Activated naive CD8-positive, alpha-beta T cell (primary cell): ENCODE results near the gene DLGAP3.

Source experiments
- H3K27ac Mint-ChIP-seq: one replicate; pipeline ENCODE4 v1.8.0; 2021; ENCODE audit warnings: mixed read lengths
- H3K27me3 Mint-ChIP-seq: one replicate; pipeline ENCODE4 v1.8.0; 2021; ENCODE audit warnings: mixed read lengths
- H3K36me3 Mint-ChIP-seq: one replicate; pipeline ENCODE4 v1.8.0; 2021; ENCODE audit warnings: mixed read lengths
- H3K4me1 Mint-ChIP-seq: one replicate; pipeline ENCODE4 v1.8.0; 2021; ENCODE audit warnings: low read depth, mixed read lengths
- H3K4me3 Mint-ChIP-seq: one replicate; pipeline ENCODE4 v1.8.0; 2021; ENCODE audit warnings: mild to moderate bottlenecking, mixed read lengths
- H3K9me3 Mint-ChIP-seq: one replicate; pipeline ENCODE4 v1.8.0; 2021; ENCODE audit warnings: low read depth, mixed read lengths

DLGAP3 gene

DNA sequence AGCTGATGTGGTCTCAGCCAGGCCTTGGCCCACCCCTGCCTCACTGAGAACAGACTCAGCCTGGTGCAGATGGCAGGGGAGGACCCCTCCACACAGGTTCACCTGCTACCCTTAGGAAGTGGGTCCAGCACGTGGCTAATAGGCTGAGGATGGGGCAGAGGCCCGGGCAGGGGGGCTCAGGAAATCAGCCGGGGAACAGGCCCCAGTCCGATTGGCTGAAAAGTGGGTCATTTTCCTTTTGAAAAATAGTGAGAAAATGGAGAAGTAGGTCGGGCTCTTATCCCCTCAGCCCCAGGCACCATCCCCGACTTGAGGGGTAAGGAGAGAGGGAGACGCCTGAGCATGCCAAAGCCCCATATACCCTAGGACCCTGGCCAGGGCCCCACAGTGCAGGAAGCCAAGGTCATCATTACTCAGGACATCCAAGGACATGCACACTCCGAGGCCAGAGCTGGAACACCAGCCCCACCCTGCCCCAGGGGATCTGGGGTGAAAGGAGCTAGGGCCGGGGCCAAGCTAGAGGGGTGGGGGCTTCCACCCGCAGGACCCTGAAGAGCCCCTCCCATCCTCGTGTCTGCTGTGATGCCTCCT, 11.0 kb downstream of the DLGAP3 start:
- H3K9me3 Mint-ChIP-seq, result no peaks in the 10 kb centered on the region
- H3K27me3 Mint-ChIP-seq, result peaks cover 34% of the 10 kb centered on the region
- no peak overlapping the region for H3K4me3 Mint-ChIP-seq
- no peaks in the 10 kb centered on the region for H3K36me3 Mint-ChIP-seq
- no peak overlapping the region for H3K27ac Mint-ChIP-seq
- peaks cover 2% of the 10 kb centered on the region for H3K4me1 Mint-ChIP-seq

DNA sequence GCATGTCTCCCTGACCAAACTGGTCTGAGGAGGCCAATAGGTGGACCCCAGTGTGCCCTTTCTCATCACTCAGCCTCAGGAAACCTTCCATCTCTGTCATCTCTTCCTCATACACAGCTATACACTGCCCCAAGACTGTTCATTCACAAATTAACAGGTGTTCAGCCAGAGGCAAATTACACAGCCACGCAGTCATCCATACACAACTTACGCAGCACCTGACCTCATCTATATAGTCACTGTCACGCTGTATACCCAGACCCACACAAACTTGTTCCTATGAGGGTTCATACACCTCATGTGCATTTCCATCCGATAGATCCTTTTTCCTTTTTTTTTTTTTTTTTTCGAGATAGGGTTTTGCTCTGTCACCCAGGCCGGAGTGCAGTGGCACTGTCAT, 12.4 kb downstream of the DLGAP3 start:
- no peaks in the 10 kb centered on the region for H3K36me3 Mint-ChIP-seq
- no peak overlapping the region for H3K27ac Mint-ChIP-seq
- H3K27me3 Mint-ChIP-seq, result peaks cover 25% of the 10 kb centered on the region
- H3K4me3 Mint-ChIP-seq, result no peak overlapping the region
- H3K9me3 Mint-ChIP-seq, result no peaks in the 10 kb centered on the region
- H3K4me1 Mint-ChIP-seq, result peaks cover 2% of the 10 kb centered on the region

DNA sequence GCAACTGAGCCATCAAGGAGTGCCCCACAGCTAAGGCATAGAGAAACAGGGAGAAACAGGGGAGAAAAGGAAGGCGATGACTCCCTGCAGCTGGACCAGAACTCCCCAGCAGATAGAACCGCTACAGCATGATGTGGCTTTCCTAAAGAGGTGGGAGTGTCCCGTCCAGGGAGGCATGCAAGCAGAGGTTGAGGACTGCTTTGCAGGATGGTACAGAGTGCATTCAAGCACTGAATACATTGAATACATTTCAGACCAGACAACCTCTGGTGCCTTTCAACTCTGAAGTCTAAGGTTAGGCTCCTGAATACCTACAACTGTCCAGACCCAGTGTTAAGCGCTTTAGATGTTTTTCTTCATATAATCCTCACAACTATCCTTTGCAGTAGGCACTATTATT, 13.3 kb downstream of the DLGAP3 start:
- H3K4me1 Mint-ChIP-seq, result peaks cover 2% of the 10 kb centered on the region
- H3K27me3 Mint-ChIP-seq, result peaks cover 19% of the 10 kb centered on the region
- H3K9me3 Mint-ChIP-seq, result no peaks in the 10 kb centered on the region
- no peak overlapping the region for H3K27ac Mint-ChIP-seq
- no peak overlapping the region for H3K4me3 Mint-ChIP-seq
- no peaks in the 10 kb centered on the region for H3K36me3 Mint-ChIP-seq

DNA sequence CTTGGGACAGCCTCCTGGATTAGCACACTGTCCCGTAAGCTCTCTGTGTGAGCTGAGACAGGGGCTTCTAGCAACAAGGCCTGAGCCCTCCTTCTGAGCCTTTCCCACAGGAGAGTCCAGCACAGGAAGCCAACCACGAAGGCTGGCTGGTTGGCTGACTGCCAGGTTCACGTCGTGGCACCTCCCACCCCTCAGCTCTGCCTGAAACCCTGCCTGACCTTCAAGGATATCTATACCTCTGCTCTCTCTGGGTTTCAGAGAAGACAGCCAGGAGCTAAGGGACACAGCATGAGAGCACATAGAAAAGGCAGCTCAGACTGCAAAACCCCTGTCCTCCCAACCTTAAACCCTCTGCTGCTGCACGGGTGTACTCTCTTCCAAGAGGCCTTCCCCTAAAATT, 13.9 kb downstream of the DLGAP3 start:
- no peaks in the 10 kb centered on the region for H3K9me3 Mint-ChIP-seq
- no peak overlapping the region for H3K4me3 Mint-ChIP-seq
- no peaks in the 10 kb centered on the region for H3K36me3 Mint-ChIP-seq
- H3K27ac Mint-ChIP-seq, result no peak overlapping the region
- H3K4me1 Mint-ChIP-seq, result peaks cover 2% of the 10 kb centered on the region
- peaks cover 15% of the 10 kb centered on the region for H3K27me3 Mint-ChIP-seq

DNA sequence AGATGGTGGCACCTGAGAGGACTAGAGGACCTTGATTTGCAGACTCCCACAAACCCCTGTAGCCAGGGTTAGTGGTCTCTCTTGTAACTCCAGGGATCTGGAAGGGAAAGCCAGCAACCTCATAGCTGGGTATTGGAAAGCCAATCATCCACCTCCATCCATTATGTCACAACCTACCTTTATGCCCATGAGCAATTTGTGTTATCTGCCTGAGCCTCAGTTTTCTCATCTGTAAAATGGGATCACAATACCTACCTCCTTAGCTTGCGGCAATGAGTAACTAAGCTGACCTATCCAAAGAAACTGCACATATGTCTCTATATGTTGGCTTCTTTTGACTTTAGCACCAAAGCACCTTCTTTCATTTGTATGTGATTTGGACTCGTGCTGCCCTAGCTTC, 14.5 kb downstream of the DLGAP3 start:
- peaks cover 9% of the 10 kb centered on the region for H3K27me3 Mint-ChIP-seq

DNA sequence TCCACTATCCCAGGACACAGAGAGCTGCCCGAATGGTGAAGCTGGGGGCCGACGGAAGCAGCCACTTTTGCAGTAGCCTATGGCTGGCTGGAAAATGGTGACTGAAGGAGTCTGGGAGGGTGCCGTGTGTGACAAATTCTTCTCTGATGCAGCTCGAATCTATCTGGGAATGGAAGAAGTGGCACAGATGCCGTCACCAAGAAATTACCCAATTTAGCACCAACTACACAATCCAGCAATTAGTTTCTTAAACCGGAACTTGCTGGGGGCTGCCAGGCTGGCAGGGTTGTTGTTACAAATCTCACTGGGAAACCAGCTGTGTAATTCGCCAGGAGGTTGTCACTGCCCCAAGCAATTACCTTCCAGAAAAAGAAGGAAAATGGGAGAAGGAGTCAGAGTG, 18.0 kb downstream of the DLGAP3 start:
- H3K4me3 Mint-ChIP-seq, result no peak overlapping the region
- H3K4me1 Mint-ChIP-seq, result no peaks in the 10 kb centered on the region
- no peak overlapping the region for H3K27ac Mint-ChIP-seq
- H3K9me3 Mint-ChIP-seq, result no peaks in the 10 kb centered on the region
- no peaks in the 10 kb centered on the region for H3K36me3 Mint-ChIP-seq
- peaks cover 6% of the 10 kb centered on the region for H3K27me3 Mint-ChIP-seq

More for the DNA sequence above, 14.5 kb downstream of the DLGAP3 start:
- no peak overlapping the region for H3K4me3 Mint-ChIP-seq
- no peak overlapping the region for H3K27ac Mint-ChIP-seq
- H3K4me1 Mint-ChIP-seq, result peaks cover 2% of the 10 kb centered on the region
- H3K9me3 Mint-ChIP-seq, result no peaks in the 10 kb centered on the region
- no peaks in the 10 kb centered on the region for H3K36me3 Mint-ChIP-seq

DNA sequence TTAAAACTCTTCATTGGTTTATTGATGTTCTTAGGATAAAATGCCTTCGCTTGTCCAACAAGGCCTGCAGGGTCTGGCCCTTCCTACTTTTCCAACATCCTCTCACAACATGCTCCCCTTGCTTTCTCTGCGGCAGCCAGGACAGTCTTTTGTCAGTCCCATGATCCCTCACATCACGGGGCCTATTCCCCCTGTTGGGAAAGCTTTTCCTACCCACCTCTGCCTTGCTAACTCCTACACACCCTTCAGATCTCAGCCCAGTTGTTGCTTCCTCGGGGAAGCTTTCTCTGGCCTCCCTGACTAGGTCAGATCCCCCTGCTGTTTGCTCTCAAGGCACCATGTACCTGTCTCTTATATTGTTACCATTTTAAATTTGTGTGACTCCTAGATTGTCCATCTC, 19.0 kb downstream of the DLGAP3 start:
- Mint-ChIP-seq H3K4me1 (no peaks in the 10 kb centered on the region), H3K27me3 (peaks cover 7% of the 10 kb centered on the region), H3K9me3 (no peaks in the 10 kb centered on the region), H3K4me3 (no peak overlapping the region), H3K27ac (no peak overlapping the region), H3K36me3 (no peaks in the 10 kb centered on the region)

DNA sequence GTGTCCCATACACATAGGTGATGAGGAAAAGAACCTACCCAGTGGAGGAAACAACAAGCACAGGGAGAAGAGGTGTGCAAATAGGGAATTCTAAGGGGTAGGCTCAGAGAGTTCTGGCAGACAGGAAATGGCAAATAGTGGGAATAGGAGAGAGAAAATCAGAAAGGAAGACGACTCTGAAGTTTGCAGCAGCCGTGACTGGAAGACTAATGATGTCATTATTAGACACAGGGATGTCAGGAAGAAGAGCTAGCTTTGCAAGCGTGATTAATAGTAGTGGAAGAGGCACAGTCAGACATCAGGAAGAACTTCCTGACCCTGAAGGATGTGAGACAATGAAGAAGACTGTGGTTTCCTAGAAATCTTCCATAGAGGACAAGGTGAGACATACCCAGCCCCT, 21.1 kb downstream of the DLGAP3 start:
- Mint-ChIP-seq H3K9me3 (no peaks in the 10 kb centered on the region), H3K4me3 (no peak overlapping the region), H3K27ac (no peak overlapping the region), H3K4me1 (no peaks in the 10 kb centered on the region), H3K36me3 (no peaks in the 10 kb centered on the region), H3K27me3 (peaks cover 6% of the 10 kb centered on the region)

DNA sequence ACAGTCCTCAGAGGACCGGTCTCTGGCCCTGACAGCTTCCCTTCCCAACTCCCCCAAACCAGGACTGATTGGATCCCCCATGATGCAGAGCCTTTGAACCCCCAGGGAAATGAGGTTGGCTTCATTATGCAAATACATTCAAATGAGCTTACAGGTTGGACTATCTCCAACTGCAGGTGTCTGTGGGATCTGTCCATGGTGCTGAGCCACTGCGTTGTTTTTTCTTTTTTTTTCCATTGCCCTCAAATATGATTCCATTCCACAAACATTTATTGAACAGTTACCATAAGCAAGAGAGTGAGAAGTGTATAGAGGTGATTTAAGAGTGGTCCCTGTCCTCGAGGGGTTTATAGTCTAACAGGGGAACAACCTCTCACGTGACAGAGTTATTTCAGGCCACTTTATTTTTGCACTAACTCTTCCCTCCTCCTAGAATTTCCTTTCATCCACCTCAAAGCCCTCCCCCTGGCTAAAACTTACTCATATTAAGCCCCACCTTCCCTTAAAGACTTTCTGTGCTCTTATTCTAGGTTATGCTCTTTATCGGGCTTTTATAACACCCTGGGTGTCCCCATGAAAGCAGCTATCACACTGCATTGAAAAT, 21.9 kb downstream of the DLGAP3 start:
- Mint-ChIP-seq H3K4me1 (no peaks in the 10 kb centered on the region), H3K9me3 (no peaks in the 10 kb centered on the region), H3K27ac (no peak overlapping the region), H3K4me3 (no peak overlapping the region), H3K27me3 (peaks cover 6% of the 10 kb centered on the region), H3K36me3 (no peaks in the 10 kb centered on the region)

DNA sequence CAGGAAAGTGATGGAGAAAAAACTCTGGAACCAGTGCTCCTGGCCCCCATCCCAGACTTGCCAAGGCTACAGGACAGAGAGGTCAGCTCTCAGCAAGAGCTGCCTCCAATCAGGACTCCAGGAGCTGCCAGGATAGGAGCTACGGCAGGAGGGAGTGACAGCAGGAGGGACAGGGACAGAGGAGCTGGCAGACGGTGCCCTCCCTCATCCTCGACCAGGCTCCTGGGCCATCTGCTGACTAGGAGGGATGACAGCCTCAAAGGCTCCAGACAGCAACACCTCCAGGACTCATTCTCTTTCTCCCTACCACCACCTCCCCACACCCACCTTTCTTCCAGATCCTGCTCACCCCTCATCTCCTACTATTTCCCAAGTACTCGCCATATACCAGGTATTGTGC, 22.7 kb downstream of the DLGAP3 start:
- Mint-ChIP-seq H3K27ac (no peak overlapping the region), H3K4me1 (no peaks in the 10 kb centered on the region), H3K36me3 (no peaks in the 10 kb centered on the region), H3K9me3 (no peaks in the 10 kb centered on the region), H3K27me3 (peaks cover 6% of the 10 kb centered on the region), H3K4me3 (no peak overlapping the region)

DNA sequence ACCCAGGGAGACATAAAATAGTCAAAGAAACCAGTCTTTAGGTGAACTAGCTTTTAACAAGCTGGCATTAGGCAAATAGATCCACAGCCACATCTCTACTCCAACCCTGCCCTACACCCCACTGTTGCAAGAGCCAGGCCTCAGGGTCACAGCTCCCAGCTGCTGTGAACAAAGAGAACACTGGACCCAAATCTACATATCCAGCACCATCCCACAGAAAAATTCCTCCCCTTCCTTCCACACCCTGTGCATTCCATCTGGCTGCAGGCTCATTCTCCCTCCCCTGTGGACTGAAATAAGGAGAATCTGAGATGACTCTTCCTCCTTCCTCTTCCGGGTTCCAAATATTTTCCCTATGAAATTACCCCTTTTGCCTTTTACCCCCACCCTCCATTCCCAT, 23.2 kb downstream of the DLGAP3 start:
- Mint-ChIP-seq H3K4me3 (no peak overlapping the region), H3K9me3 (no peaks in the 10 kb centered on the region), H3K27me3 (peaks cover 10% of the 10 kb centered on the region), H3K36me3 (no peaks in the 10 kb centered on the region), H3K27ac (no peak overlapping the region), H3K4me1 (no peaks in the 10 kb centered on the region)

DNA sequence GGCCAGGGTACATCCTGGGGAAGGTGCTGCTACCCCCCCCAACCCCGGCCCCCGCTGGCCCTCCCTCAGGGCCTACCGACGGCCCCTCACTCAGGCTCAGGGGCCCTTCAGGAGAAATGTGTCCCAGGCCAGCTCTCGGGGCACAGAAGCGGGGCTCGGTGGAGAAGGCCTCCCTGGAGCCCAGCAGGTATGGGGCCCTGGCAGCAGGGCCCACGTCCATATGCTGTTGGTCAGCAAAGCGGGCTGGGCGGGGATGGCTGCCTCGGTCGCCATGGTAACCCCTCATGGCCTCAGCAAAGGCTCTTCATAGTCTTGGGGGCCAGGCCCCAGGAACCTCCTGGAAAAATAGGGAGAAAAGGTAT, 24.4 kb downstream of the DLGAP3 start:
- peaks cover 15% of the 10 kb centered on the region for H3K27me3 Mint-ChIP-seq
- H3K27ac Mint-ChIP-seq, result no peak overlapping the region
- H3K4me3 Mint-ChIP-seq, result no peak overlapping the region
- no peaks in the 10 kb centered on the region for H3K9me3 Mint-ChIP-seq
- no peaks in the 10 kb centered on the region for H3K4me1 Mint-ChIP-seq
- H3K36me3 Mint-ChIP-seq, result no peaks in the 10 kb centered on the region

DNA sequence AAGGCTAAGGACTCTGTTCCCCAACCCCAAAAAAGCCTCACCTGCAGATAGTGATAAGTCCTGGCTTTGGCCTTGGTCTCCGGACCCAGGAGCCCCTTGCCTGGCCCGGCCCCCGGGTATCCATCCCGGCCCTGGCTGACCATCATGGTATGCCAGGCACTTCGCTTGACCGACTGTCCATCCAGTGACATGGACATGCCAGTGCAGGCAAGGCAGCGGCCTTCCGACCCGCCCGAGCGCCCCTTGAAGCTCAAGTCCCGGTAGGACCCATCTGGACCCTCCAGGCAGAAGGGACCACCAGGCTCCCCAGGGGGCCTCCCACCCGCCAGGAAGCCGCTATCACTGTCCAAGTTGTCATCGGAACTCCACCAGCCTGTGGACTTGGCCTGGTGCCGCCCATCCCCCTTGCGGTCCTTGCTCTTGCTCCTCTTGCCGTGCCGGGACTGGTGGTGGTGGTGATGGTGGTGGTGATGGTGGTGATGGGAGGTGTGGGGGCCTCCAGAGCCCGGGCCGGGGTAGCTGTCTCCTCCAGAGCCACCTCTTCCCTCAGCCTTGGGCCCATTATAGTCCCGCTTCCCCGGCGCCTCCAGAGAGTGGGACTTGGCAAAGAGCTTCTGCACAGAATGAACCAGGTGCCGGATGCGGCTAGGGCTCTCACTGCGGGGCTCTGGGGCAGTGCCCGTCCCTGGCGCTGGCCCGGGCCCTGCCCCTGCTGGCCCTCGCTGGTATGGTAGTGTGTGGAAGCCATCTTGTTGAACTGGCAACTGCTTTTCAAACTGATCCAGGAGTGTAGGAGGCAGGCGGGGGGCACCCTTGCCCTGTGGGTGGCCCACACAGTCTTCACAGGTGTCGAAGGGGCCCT, 25.0 kb downstream of the DLGAP3 start:
- Mint-ChIP-seq H3K27ac (no peak overlapping the region), H3K4me3 (no peak overlapping the region), H3K36me3 (no peaks in the 10 kb centered on the region), H3K4me1 (no peaks in the 10 kb centered on the region), H3K27me3 (peaks cover 15% of the 10 kb centered on the region), H3K9me3 (no peaks in the 10 kb centered on the region)

DNA sequence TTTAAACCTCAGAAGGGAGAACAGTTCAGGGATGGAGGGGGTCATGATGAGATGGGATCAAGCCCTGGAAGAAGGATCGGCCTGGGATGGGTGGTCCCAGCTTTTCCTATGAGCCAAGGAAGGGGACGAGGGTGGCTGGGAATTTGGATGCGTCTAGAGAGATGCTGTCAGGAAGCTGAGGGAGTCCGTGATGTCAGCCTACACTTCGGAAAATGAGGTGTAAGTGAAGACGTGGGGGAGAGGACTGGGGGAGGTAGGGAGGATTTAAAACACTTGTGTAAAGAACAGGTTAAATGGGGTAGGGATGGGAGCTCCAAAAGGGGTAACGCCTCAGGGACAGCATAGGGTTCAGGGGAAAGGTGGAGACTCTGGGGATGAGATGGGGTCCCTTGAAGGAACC, 27.5 kb downstream of the DLGAP3 start:
- H3K27ac Mint-ChIP-seq, result no peak overlapping the region
- H3K4me1 Mint-ChIP-seq, result no peaks in the 10 kb centered on the region
- no peaks in the 10 kb centered on the region for H3K9me3 Mint-ChIP-seq
- peaks cover 14% of the 10 kb centered on the region for H3K27me3 Mint-ChIP-seq
- no peak overlapping the region for H3K4me3 Mint-ChIP-seq
- no peaks in the 10 kb centered on the region for H3K36me3 Mint-ChIP-seq

DNA sequence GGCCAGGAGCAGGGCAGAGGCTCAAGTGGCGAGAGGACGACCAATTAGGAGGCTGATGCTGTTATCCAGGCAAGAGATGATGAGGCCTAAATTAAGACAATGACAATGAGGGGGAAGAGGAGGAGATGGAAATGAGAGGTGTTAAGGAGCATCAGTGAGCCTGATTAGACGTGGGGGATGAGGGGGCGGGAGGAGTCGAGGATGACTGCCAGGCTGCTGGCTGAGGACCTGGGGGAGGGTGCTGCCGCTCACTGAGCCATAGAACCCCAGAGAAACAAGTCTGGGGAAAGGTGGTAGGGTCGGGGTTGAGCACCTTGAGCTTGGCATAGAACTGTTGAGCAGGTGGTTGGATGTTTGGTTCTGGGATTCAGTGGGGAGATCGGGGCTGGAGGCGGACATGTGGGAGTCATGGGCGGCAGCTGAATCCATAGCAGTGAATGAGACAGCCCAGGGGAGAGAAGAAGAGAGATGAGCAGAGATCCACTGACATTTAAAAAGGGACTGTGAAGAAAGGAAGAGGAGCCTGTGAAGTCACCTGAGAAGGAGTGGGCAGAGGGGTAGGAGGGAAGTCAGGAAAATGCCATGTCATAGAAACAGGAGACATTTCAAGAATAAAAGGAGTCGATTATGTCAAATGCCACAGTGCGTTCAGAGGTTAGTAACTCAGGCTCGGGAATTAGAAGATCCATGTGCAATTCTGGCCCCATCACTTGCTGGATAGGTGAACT, 28.5 kb downstream of the DLGAP3 start:
- peaks cover 10% of the 10 kb centered on the region for H3K27me3 Mint-ChIP-seq
- H3K9me3 Mint-ChIP-seq, result no peaks in the 10 kb centered on the region
- no peak overlapping the region for H3K4me3 Mint-ChIP-seq
- no peak overlapping the region for H3K27ac Mint-ChIP-seq
- H3K4me1 Mint-ChIP-seq, result no peaks in the 10 kb centered on the region
- H3K36me3 Mint-ChIP-seq, result no peaks in the 10 kb centered on the region
